Nephron (organoid): ENCODE results near the gene CHRM5.

Source experiments
- H3K27ac Mint-ChIP-seq, 3 experiments: 2 replicates each; pipeline ENCODE4 v1.8.0; 2020; ENCODE audit warnings: mixed read lengths in 3 of 3, mild to moderate bottlenecking in 2 of 3, moderate library complexity in 1 of 3
- H3K27me3 Mint-ChIP-seq: 2 replicates; pipeline ENCODE4 v1.8.0; 2021; ENCODE audit warnings: low read depth, mild to moderate bottlenecking, moderate library complexity, mixed read lengths
- H3K36me3 Mint-ChIP-seq: 2 replicates; pipeline ENCODE4 v1.8.0; 2020; ENCODE audit warnings: low read depth, mixed read lengths
- H3K4me1 Mint-ChIP-seq: 2 replicates; pipeline ENCODE4 v1.8.0; 2020; ENCODE audit warnings: mixed read lengths
- H3K4me3 Mint-ChIP-seq, 3 experiments: 2 replicates each; pipeline ENCODE4 v1.8.0; 2020; ENCODE audit warnings: mild to moderate bottlenecking in 3 of 3, mixed read lengths in 3 of 3, moderate library complexity in 2 of 3
- H3K9me3 Mint-ChIP-seq: 2 replicates; pipeline ENCODE4 v1.8.0; 2020; ENCODE audit warnings: mixed read lengths
- CTCF ChIP-seq, 3 experiments: fragments of 200-600 bp; sonication (generic); IDR thresholded peaks; one replicate each; pipeline ENCODE4 v1.5.0; 2021; ENCODE audit warnings: antibody characterized with exemption in 3 of 3; ENCODE audit not compliant: unreplicated experiment in 3 of 3

Gene CHRM5

DNA sequence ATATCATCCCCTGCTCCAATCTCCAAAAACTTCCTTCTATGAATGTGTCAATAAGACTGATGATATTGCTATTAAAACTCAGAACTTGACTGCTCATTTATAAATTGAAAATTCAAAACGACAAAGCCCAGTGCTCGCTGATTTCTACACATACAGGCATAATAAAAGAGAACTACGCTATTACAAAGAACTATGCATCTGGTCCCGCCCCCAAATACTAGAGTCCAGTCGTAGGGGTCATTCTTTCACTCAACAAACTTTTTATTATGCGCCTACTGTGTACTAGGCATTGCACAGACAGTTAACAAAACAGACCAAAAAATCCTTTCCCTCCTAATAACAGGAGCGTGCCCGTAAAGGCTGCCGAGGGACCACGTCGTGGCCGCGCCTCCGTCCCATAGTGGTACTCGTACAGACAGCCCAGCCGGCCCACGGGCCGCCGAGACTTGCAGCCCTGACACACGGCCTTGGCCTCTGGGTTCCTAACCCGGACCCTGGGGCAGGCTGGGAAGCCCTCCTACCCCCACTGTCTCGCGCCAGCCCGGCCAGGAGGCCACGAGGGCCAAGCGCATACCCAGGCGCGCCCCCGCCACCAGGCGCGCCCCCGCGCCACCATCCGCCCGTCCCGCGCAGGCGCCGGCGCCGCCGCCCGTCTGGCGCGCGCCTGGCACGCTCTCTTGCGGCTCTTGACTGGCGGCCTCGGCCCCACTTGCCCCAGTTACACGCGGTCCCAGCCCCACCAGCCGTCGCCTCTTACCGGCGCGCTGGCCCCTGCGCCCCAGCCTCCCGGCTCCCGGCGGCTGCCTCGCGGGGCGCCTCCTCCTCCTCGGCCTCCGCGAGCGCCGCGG lies 70.0 kb downstream of the CHRM5 start:
- TF ChIP-seq CTCF (IDR thresholded peaks at IDR 0.05; ENCODE audit: unreplicated experiment in 3 of 3) = no peak
- Mint-ChIP-seq H3K27ac (peak overlapping the region; percentile 87 to 90 (median 89)), H3K4me3 (peak overlapping the region; percentile 85 to 95 (median 90)), H3K4me1 (peaks cover 31% of the 10 kb centered on the region), H3K9me3 (no peaks in the 10 kb centered on the region), H3K36me3 (no peaks in the 10 kb centered on the region), H3K27me3 (no peaks in the 10 kb centered on the region)

DNA sequence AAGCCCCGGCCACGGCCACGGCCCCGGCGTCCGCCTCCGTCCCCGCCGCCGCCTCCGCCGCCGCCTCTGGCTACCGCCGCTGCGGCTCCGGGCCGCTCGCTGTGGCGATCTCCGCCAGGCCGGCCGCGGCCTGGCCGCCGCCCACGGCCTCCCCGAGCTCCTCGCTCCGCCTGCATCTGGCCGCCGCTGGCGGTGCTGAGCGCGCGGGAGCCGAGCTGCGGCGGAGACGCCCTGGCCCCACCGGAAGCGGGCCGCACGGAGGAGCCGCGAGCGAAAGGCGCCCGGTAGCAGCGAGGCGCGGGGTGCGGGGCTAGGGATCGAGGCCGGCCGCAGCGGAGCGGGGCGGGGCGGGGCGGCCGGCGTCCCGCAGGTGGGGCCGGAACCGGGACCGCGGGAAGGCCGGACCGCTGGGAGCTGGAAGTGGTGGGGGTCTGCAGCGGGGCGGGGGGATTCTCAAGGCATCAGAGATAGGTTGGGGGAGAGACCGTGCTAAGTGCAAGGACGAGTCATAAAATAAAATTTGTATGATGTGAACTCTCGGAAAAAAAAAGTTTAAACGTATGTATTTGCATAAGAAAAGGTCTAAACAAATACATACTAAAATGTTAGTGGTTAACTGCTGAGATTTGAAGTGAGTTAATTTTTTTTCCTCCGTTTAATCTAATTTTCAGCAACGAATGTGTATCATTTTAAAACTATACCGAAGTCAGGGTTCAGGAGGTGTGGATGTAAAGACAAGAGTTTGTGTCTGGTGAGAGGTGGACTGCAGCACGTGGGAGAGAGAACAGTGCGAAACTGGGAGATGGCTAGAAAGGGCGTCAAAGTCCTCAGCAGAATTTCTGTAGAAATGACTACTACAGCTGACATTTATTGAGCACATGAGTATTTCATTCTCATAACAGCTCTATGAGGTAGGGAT lies 70.8 kb downstream of the CHRM5 start, which contains the start of gene AVEN:
AVEN (minus strand) TSS at position 334 of the 919 bp plus-strand sequence; CDS start at position 176, 158 bp downstream.
- Mint-ChIP-seq H3K36me3 (no peaks in the 10 kb centered on the region), H3K4me1 (peaks cover 31% of the 10 kb centered on the region), H3K9me3 (no peaks in the 10 kb centered on the region), H3K4me3 (peak within 1 kb of the TSS; percentile 85 to 95 (median 90)), H3K27ac (peak within 1 kb of the TSS; percentile 87 to 90 (median 89)), H3K27me3 (no peaks in the 10 kb centered on the region)
- no peak for TF ChIP-seq CTCF (IDR thresholded peaks at IDR 0.05; ENCODE audit: unreplicated experiment in 3 of 3)

DNA sequence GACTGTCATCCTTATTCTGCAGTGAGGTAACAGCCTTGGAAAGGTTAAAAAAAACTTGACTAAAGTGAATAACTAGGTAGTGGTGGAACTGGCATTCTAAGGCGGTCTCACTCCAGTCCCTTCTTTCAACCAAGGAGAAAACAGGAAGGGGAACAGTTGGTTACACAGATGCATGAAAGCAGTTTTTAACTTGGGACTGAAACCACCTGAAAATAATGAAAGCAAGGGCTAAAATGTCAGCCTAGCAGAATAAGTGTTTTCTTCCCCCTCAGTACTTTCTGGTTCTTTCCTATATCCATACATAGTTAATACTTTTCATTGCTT lies 71.5 kb downstream of the CHRM5 start:
- no peak for TF ChIP-seq CTCF (IDR thresholded peaks at IDR 0.05; ENCODE audit: unreplicated experiment in 3 of 3)
- Mint-ChIP-seq H3K9me3 (no peaks in the 10 kb centered on the region), H3K4me3 (peak overlapping the region; percentile 77 to 92 (median 80)), H3K4me1 (peaks cover 26% of the 10 kb centered on the region), H3K27me3 (no peaks in the 10 kb centered on the region), H3K27ac (peak overlapping the region; percentile 76 to 89 (median 88)), H3K36me3 (no peaks in the 10 kb centered on the region)

GRCh38 chr15:34043391-34043790 lies 75.1 kb downstream of the CHRM5 start:
- Mint-ChIP-seq H3K27ac (peak overlapping the region in 1 of 3 experiments; percentile 37), H3K36me3 (no peaks in the 10 kb centered on the region), H3K4me3 (peak overlapping the region in 1 of 3 experiments; percentile 7), H3K4me1 (peaks cover 16% of the 10 kb centered on the region), H3K27me3 (peaks cover 7% of the 10 kb centered on the region), H3K9me3 (no peaks in the 10 kb centered on the region)
- TF ChIP-seq CTCF (IDR thresholded peaks at IDR 0.05; ENCODE audit: unreplicated experiment in 3 of 3) = no peak

DNA sequence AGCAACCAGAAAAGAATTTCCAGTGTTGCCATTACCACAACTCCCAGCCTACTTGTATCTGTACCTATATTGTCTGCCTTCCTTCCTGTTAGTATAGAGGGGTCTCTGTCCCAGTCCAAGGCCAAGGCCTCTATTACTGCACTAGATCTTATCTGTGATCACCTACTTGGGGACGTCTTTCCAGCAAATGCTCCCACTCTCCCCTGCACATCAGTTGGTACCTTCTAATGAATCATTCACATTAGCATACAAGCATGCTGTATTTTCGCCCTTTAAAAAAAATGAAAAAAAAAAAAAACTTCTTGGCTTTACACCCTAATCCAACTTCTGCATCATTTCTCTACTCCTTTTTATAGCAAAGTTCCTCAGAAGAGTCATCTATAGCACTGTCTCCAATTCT lies 75.5 kb downstream of the CHRM5 start:
- Mint-ChIP-seq H3K4me3 (peak overlapping the region in 1 of 3 experiments; percentile 7), H3K4me1 (peaks cover 16% of the 10 kb centered on the region), H3K9me3 (peaks cover 2% of the 10 kb centered on the region), H3K27me3 (peaks cover 7% of the 10 kb centered on the region), H3K27ac (no peak overlapping the region), H3K36me3 (no peaks in the 10 kb centered on the region)
- no peak for TF ChIP-seq CTCF (IDR thresholded peaks at IDR 0.05; ENCODE audit: unreplicated experiment in 3 of 3)
